ENCODE measurements around the gene ESCO1. TPM values are rescaled to one million over a fixed set of nuclear protein-coding genes. Genes with fewer than 3 reads are reported as not detected.

The ESCO1 gene
- total RNA-seq, 1 experiment from 2014 or later, result 23.0 TPM

DNA sequence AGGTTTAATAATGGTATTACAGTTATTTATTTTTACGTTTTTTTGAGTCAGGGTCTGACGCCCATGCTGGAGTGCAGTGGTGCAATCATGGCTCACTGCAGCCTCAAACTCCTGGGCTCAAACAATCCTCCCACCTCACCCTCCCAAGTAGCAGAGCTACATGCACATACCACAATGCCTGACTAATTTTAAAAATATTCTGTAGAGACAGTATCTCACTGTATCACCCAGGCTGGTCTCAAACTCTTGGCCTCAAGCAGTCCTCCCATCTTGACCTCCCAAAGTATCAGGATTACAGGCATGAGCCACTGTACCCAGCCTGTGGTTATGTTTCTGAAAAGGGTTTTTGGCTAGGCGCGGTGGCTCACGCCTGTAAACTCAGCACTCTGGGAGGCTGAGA, 120.8 kb downstream of the ESCO1 start:
- POLR2A ChIA-PET, result no interaction called here
- no peaks in the 10 kb centered on the region for H3K9me3 Mint-ChIP-seq (ENCODE audit: unreplicated experiment)
- peaks cover 29% of the 10 kb centered on the region for H3K36me3 Mint-ChIP-seq (ENCODE audit: insufficient read depth, unreplicated experiment)
- Histone ChIP-seq H3K27me3 (replicated peaks; ENCODE audit: control insufficient read depth, insufficient read depth, low read length) (no peaks in the 10 kb centered on the region), H3K9me3 (no peaks in the 10 kb centered on the region), H3K36me3 (ENCODE audit: control insufficient read depth, insufficient read depth, low read length) (no peaks in the 10 kb centered on the region), H3K4me3 (ENCODE audit: low read depth, low read length) (no peak overlapping the region), H3K4me1 (no peaks in the 10 kb centered on the region)
- no peaks in the 10 kb centered on the region for H3K27me3 Mint-ChIP-seq (ENCODE audit: insufficient read depth, unreplicated experiment)
- H3K27ac Mint-ChIP-seq (ENCODE audit: unreplicated experiment), result no peak overlapping the region
- BruUV-seq (replicated peaks), result no TSS peak
- intact Hi-C loops (cut with micrococcal nuclease; ENCODE audit: unreplicated experiment), result loop anchor here (10.0 kb wide), 1 partner anchor 125 kb away; the partner anchor contains the start of gene ESCO1
- no peaks in the 10 kb centered on the region for H3K4me1 Mint-ChIP-seq (ENCODE audit: low read depth, unreplicated experiment)
- CTCF ChIA-PET, result no interaction called here
- TF ChIP-seq CTCF (IDR thresholded peaks at IDR 0.05; ENCODE audit: insufficient read depth in 1 of 2, low read depth in 1 of 2, low read length in 1 of 2, severe bottlenecking in 1 of 2, unreplicated experiment in 1 of 2), result no peak
- no peak for DNase-seq
- no peak overlapping the region for H3K4me3 Mint-ChIP-seq (ENCODE audit: unreplicated experiment)

Other genes starting within 250 kb of the ESCO1 start
- gene SNRPD1, start 11.6 kb upstream of the ESCO1 start, total RNA-seq (2022), result 129 and 134 TPM in 2 replicates
- gene ABHD3, start 104.1 kb upstream of the ESCO1 start, total RNA-seq (2022), result 29.3 and 31.8 TPM in 2 replicates
- gene MIB1, start 140.1 kb upstream of the ESCO1 start, total RNA-seq (2022), result 43.2 and 48.1 TPM in 2 replicates